ENCODE results near the gene FHIT.

DNA sequence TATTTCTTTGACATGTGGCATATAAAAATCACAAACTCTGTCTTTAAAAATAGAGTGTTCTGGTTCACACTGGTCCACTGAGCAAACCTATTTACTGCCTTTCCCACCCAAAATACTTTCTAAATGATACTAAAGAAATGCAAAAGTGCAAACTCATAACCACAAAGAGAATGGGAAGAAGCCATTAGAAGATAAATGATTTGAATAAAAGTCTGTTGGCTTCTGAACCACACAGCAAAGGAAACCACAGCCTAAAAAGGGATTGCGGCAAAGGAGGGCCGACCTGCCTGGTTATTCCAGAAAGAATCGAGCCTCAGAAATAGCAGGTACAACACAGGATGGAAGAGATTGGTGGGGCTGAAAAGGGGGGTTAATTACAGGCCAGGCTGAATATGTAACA is 599.5 kb downstream of the FHIT start:
- TF ChIP-seq ZNF274 (IDR thresholded peaks at IDR 0.05; ENCODE audit: low read depth, low read length) (no peak), SUZ12 (IDR thresholded peaks at IDR 0.05; ENCODE audit: extremely low read depth, insufficient read depth, insufficient read length) (no peak), YY1 (IDR thresholded peaks at IDR 0.05; ENCODE audit: insufficient read depth, insufficient read length) (no peak)
